Right lobe of liver (tissue), 4 donors: ENCODE measurements around the gene MAP2.

ENCODE experiments used
- CTCF ChIP-seq, 4 donors: fragments of 200-600 bp in 3 of 4; fragments of 450-650 bp in 1 of 4; IDR thresholded peaks; one replicate each; pipeline versions ENCODE4 v1.5.1 to v1.8.0; 2016 to 2022; ENCODE audit warnings: antibody characterized with exemption in 4 of 4, mild to moderate bottlenecking in 2 of 4
- POLR2A ChIP-seq: fragments of 450-650 bp; IDR thresholded peaks from one replicate; pipeline ENCODE4 v1.6.1; 2017; ENCODE audit warnings: antibody characterized with exemption, mild to moderate bottlenecking
- donor health status: DM: no; HTN: no; CAD: no.
- donor health status: DM: no; HTN: no; CAD: no.
- donor health status: DM: no; HTN: yes; CAD: no.

DNA sequence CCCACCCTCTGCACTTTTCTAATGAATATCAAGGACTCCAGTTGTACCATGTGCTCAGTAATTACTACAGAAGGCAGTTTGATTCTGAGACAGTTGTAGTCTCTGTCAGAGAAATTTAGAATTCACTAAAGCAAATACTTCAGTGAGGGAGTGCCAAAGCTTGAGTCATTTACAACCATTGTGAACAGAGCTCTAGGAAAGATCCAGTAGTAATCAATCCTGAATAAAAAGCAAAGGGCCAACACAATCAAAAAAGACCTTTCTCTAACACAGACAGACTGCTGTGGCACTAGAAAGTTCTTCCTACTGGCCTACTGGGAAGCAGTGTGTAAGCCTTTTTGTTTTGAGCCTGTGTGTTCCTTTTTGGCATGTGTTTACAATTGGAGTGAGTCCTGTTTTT is 212.2 kb downstream of the MAP2 start:
- TF ChIP-seq CTCF (IDR thresholded peaks at IDR 0.05) (no peak), POLR2A (no peak)
